NOMO-1 treated with DMSO at 0.1 percent for 48 hours (cell line): ENCODE measurements around the gene TRIM74.
"Not testable (repeated sequence)": the region's sequence is repeated elsewhere in the genome, so short reads cannot be mapped to it uniquely, and the experiment has no call there.

Source experiments
- DNase-seq: peaks from one replicate; lab custom pipeline; 2025; ENCODE audit not compliant: unreplicated experiment; lab: John Stamatoyannopoulos, UW

The TRIM74 gene

DNA sequence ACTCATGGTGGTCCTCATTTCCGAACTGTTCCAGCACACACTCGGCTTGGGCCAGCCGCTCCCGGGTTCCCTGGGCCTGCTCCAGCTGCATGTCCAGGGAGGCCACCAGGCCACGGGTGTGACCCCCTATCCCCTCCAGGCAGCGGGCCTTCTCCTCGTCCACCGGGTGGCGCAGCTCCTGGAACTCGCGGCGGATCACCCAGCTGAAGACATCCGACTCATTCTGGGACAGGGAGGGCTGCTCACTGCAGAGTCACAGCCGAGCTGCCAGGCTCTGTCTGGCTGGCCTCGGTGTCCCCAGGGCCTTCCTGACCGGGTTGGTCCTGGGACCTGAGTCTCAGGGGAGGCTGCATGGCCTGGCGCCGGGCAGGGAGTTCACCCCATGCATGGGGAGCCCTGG, 9.2 kb downstream of the TRIM74 start:
- not testable (repeated sequence) for DNase-seq

DNA sequence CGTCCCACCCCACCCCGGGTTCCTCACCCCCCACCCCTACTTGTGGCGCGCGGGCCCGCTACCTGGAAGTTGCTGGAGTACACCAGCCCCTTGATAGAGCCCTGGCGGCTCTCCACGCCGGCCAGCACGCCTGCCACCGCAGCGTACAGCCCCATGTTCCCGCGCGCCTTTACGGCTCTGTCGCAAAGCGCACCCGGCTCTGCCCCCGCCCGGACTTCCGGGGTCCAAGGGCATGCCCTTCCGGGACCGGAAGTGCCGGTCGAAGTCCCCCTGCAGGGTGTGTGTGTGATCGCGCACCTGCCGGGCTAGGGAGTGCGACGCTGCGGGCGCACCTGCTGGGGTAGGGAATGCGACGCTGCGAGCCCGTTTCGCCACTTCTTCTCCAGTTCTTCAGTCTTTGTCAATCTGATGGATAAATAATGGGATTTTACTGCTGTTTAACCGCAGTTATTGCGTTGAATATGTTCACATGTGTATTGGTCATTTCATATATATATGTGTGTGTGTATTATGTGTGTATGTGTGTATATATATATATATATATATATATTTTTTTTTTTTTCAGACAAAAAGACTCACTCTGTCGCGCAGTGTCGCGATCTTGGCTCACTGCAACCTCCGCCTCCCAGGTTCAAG, 14.6 kb downstream of the TRIM74 start:
- DNase-seq: not testable (repeated sequence)

DNA sequence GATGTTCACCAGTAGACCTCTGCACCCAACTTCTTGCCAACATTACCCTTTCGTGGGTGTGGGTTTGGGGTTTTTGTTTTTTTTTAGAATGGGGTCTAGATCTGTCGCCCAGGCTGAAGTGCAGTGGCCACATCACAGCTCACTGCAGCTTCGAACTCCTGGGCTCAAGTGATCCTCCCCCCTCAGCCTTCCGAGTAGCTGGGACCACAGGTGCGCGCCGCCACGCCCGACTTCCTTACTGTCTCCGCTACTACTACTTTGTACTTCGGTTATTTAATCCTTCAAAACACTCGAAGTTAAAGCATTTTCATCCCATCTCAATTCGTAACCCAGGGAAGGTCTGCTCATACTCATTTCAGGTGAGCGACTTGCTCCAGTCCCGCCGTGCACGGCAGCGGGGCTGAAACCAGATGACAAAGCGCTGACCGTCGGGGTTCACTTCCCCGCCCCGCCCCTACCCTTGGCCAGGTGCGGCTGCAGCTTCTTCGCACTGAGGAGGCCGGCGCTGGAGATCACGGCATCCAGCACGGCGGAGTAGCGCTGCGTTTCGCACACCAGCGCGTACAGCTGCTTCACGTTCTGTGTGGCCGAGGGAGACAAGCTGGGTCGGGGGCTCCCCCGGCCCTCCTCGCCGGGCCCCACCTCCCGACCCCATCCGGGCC, 15.2 kb downstream of the TRIM74 start:
- DNase-seq: not testable (repeated sequence)

DNA sequence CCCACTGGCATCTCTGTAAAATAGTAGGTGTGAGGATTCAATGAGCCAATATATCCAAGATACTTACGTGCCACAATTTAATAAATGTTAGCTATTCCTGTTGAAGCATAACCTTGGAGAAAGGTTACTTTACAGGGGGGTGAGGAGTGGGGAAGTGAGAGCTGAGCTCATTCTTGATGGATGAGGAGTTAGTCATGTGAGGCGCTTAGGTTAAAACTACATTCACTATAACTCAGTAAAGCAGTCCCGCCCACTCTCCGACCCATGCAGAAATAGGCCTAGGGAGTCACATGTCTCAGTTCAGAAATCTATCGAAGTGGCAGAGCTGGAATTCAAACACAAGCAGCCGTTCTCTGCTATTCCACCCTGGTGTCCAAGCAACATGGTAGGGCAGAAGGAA, 18.8 kb downstream of the TRIM74 start:
- not testable (repeated sequence) for DNase-seq

DNA sequence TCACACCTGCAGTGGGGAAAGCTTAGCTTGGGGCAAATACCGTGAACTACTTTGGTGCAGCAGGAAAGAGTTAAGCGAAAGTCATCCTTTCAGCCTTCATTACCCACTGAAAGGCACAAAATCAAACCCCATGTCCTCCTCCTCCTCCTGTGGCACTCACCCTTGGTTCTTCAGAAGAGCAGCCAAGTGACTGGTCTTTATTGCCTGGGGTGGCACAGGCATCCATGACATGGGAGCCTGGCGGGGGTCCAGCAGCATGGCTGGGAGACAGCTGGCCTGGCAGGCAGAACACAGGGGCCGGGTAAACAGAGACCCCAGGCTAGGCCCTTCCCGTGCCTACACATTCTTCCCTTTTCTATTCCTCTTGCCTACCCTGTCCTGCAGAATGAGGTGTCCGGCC, 19.6 kb downstream of the TRIM74 start:
- DNase-seq: not testable (repeated sequence)

DNA sequence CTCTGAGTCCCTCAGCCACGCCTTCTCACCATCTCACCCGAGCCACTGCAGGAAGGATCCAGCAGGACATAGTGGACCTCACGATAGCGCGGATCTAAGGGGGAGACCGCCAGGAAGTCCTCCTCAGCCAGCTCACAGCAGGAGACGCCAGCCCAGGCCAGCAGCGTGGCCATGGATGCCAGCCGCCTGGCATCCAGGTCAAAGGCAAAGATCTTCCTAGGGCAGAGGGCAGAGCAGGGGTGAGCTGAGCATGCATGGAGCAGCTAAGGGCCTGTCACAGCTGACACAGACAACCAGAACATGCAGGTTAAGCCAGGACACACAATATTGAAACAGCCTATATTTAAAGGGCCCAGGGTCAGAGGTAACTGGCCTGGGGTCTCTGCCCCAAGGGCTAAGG, 20.0 kb downstream of the TRIM74 start:
- not testable (repeated sequence) for DNase-seq

DNA sequence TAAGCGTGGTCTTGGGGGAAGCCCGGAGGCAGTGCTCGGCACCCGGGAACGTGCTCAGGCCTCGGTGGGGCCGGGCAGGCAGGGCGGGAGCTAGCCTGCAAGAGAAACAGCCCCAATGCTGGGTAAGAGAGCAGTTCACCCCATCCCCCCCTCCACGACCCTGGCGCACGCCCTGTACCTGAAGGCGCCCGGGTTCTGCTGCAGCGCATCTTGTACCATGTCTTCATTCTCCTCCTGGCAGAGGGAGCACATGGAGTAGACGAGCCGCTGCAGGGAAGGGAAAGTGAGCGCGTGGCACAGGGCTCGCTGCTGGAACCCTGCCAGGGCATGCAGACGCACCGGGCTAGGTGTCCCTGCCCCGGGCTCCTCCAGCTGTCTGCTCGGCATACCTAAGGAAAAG, 20.6 kb downstream of the TRIM74 start:
- DNase-seq: not testable (repeated sequence)

DNA sequence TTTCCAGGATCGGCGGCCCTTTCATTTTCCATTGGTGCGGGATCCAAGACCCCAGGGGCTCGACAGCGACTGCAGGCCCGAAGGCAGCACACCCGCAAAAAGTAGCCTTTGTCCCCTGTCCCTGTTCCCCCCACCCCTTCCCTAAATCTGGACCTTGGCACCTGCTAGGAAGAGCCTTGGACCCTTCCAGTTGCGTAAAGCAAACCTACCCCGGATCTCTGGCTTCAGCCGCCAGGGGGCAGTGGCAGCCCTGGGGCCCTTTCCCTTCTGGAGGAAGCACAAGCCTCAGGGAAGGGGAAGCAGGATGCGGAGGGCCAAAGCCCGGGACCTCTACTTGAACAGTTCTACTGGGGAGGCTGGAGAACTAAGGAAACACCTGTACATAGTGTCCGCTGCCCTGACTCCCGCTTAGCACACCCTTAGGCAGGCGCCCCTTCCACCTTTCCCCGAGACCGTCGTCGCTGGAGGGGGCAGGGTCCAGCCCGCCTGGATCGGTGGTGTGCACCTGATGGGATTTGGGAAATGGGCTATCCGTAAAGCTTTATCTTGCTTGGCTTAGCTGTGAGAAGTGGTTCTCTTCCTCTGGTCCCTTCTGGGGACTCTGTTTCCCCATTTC, 23.0 kb downstream of the TRIM74 start:
- not testable (repeated sequence) for DNase-seq

DNA sequence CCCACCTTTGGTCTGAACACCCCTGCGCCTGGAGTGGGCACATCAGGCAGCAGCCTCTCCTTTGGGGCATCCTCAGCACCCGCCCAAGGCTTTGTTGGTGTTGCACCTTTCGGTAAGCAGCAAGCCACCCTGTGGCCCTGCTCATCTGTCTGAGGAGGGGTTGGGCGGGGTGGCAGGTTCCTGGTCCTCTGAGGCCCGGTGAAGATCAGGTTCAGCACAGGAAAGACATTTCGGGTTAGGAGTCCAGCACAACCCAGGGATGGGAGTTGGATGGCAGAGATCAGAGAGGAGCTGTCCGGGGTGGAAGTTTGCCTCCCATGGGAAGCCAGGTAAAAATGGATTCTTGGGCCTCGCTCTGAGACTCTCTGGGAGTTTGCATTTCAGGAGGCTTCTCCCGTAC, 23.7 kb downstream of the TRIM74 start:
- not testable (repeated sequence) for DNase-seq

DNA sequence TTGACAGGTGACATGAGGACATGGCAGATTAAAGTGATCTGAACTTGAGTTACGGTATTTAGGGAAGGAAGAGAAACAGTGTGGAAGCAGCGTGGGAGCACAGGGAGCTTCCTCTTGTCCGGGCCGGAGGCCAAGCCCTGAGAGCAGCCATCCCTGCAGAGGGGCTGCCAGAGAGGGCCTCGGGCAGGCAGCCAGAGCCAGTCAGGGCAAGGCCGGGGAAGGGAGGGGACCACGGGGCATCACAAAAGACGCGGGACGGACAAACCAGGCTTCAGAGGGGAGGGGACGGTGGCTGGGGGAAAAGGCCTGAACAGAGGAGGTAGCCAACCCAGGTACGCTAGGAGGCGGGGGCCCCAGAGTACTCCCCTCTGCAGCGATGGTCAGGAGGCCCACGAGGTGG, 24.3 kb downstream of the TRIM74 start:
- DNase-seq: not testable (repeated sequence)

DNA sequence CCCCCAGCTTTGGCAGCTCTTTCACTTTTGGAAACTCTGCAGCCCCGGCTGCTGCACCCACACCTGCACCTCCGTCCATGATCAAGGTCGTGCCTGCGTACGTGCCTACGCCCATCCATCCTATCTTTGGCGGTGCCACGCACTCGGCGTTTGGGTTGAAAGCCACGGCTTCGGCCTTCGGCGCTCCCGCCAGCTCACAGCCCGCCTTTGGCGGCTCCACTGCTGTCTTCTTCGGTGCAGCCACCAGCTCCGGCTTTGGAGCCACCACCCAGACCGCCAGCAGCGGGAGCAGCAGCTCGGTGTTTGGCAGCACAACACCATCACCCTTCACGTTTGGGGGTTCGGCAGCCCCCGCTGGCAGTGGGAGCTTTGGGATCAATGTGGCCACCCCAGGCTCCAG, 26.3 kb downstream of the TRIM74 start:
- not testable (repeated sequence) for DNase-seq

DNA sequence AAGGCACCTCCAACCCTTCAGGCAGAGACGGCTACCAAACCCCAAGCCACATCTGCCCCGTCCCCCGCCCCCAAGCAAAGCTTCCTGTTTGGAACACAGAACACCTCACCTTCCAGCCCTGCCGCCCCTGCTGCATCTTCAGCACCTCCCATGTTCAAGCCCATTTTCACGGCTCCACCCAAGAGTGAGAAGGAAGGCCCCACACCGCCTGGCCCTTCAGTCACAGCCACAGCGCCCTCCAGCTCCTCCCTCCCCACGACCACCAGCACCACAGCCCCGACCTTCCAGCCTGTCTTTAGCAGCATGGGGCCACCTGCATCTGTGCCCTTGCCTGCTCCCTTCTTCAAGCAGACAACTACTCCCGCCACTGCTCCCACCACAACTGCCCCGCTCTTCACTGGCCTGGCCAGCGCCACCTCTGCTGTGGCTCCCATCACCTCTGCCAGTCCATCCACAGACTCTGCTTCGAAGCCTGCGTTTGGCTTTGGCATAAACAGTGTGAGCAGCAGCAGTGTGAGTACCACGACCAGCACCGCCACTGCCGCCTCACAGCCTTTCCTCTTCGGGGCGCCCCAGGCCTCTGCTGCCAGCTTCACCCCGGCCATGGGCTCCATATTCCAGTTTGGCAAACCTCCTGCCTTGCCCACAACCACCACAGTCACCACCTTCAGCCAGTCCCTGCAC, 27.1 kb downstream of the TRIM74 start:
- DNase-seq: not testable (repeated sequence)

DNA sequence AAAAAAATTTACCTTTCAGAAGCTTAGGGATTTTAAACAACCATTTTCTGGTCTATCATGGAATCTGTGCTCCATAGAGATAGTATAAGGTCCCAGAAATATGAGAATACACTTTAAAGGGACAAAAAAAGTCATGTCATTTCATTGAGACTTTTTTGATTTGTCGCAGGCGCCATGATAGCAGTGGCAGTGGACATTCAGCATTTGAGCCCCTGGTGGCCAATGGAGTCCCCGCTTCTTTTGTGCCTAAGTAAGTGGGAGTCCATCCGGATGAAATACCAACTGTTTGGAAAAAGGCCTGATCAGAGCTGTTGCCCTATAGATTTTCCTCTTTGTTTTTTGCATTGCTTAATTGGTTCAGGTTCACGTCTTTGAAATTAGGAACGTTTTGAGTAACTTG, 41.0 kb downstream of the TRIM74 start:
- DNase-seq: not testable (repeated sequence)

DNA sequence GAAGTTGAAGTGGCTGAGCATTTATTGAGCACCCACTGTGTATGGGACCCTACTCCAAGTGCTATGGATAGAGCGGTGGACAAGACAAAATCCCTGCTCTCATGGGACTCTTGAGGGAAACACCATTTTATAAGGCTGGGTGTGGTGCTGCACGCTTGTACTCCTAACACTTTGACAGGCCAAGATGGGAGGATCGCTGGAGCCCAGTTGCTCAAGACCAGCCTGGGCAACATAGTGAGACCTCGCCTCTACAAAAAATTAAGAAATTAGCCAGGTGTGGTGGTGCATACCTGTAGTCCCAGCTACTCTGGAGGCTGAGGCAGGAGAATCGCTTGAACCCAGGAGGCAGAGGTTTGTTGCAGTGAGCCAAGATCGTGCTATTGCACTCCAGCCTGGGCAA, 41.5 kb downstream of the TRIM74 start:
- not testable (repeated sequence) for DNase-seq

DNA sequence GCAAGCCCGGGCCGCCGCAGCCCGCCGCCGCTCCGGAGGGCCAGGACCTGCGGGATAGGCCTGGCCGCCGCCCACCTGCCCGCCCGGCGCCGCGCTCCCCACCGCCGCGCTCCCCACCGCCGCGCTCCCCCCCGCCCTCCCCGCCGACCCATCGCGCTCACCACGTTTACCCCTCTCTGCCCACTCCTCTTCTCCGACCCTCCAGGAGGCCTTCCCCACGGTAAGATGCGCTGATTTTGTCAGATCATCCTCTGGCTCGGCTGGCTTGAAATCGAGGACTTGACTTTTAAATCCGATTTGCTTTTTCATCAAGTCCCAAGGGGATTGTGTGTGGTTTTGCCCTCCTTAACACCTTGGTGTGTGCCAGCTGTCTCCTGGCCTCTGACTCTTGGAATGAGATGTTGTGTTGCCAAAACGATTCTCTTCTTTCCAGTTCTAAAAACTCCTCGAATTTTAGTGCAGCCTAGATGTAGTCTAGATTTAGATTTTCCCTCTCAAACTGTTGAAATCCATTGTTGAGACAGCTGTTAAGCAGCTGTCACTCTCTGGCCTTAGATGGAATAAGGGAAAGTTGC, 43.6 kb downstream of the TRIM74 start:
- DNase-seq: no peak

DNA sequence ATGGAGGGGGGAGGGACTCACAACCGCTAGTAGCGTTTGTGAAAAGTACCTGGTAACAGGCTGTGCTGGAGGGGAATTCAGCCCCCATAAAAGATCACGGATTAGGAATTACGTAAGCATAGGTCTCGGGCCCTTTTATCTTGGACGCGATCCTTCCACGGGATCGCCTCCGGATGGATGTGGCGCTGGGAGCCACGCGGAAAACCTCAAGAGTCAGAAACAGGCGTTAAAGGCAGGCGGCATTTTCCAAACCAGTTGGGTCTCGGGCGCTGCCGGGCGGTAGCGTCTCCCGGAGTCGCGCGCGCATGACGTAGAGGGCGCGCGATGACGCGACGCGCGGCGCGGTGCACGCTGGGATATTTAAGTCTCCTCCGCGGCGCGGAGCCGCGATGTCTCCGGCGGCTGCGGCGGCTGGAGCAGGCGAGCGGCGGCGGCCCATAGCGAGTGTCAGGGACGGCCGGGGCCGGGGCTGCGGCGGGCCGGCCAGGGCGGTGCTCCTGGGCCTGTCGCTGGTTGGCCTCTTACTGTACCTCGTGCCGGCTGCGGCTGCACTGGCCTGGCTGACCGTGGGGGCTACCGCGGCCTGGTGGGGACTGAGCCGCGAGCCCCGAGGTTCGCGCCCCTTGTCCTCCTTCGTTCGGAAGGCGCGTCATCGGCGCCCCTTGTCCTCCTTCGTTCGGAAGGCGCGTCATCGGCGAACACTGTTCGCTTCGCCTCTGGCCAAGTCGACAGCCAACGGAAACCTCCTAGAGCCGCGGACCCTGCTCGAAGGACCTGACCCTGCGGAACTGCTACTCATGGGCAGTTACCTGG, 44.3 kb downstream of the TRIM74 start, which contains the start of gene POM121:
Gene POM121, plus strand, starts transcription at position 363 of the 813 bp plus-strand sequence. Its CDS starts 27 bp downstream, at position 390.
- peak; percentile 96 for DNase-seq

DNA sequence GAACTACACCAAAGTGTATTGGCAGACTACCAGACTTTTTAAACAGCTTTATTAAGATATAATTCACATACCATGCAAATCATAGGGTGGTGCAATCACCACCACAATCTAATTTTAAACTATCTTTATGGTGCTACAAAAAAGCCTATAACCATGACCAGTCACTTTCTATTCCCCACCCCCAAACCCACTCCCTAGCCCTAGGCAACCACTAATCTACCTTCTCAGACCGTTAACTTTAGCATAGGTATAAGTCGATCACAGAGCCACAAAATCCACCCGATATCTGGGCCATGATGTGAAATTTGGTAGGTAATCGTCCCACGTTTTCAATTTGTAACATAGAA, 44.9 kb downstream of the TRIM74 start:
- peak; percentile 85 for DNase-seq

DNA sequence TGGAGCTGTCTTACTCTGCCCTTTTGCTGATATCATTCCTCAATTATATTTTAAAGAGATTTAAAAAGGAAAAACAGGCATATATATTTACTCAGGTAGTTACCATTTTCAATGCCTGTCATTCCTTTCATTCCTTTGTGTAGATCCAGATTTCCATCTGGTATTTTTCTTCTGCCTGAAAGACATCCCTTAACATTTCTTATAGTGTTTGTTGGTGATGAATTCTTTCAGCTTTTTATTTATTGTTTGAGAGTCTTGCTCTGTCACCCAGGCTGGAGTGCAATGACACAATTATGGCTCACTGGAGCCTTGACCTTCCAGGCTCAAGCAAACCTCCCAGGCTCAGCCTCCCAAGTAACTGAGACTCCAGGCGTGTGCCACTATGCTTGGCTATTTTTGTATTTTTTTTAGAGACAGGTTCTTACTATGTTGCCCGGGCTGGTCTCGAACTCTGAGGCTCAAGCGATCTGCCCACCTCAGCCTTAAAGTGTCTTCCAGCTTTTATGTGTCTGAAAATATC, 50.0 kb downstream of the TRIM74 start:
- no peak for DNase-seq

DNA sequence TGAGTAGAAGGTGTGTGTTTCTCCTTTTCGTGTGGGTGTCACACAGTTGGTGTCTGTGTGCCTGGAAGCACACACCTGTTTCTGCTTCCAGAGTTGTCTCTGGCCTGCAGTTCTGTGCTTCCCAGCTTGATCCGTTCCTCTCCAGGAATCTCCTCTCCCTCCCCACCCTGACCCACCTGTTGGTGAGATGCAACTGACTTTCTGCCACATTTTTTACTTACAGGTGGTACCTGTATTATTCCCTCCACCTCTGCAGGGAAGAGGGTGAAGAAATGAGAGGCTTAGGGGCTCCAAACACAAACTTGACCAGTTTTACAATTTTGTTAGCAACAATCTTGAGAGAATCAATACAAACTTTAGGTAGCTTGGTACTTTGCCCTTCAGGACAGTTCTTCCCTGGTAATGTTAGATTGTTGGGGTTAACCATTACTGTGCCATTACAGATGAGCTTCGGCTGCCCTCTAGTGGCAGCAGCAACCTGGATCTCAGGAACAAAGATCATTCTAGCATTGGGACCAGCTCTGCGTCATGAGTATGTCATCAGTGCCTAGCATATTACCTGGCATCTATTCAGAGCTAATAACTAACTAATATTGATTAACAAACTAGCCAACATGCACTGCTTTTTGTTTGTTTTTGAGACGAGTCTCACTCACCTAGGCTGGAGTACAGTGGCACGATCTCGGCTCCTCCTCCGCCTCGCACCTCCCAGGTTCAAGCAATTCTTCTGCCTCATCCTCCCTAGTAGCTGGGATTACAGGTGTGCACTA, 54.3 kb downstream of the TRIM74 start:
- DNase-seq: peak; percentile 66

DNA sequence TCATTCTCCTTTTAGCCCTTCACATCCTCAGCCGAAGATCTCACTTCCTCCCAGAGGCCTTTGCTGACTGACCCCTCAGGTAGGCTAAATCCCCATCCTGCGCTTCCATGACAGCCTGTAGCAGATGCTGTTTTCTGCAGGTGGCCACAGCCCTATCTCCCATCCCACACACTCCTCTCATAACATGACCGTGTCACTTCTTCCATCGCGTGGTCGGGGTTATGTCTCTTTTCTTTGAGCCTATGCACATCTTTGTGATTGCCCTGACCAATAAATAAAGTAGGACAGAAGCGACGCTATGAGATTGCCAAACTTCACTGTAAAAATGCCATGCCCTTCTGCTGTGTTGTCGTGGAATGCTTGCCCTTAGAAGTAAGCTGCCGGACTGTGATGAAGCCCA, 55.5 kb downstream of the TRIM74 start:
- DNase-seq: not testable (repeated sequence)
